Measurements from ENCODE around the gene NTF3.

The NTF3 gene

GRCh38 chr12:5433081-5433844 lies 1.4 kb downstream of the NTF3 start:
- DNase-seq: no peak

DNA sequence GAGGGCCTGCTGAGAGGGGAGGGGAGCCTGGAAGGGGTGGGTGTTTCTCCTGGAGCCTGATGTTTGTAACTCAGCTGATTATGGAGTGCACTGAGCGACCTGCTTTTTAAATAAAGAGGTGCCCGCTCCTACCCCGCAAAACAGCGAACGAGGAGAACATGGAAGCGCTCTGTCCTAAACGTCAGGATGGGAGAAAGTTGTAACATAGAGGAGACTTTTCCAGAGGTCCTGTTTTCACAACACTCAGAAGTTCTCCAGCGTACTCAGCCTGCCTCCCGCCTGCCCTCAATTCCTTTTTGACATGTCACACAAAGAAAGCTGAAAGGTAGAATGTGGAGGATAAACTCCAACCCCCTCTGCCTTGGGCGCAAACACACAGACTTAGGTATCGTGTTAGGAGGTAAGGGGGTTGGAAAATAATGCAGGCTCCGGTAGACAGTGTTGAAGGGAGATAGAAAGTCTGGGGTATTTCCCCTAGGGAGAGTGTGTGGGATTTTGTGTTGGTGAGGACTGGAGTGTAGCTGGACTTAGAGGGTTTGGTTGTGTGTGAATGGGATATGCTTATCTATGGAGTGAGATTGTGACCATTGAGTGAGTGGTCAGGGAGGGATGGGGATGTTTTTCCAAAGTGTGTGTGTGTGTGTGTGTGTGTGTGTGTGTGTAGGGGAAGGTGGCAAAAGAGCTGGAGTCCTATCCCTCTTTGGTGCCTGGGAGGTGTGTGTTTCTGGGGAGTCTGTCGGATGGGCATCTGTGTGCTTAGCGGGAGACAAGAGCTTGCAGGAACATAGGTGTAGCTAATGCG lies 2.1 kb downstream of the NTF3 start:
- DNase-seq: no peak

DNA sequence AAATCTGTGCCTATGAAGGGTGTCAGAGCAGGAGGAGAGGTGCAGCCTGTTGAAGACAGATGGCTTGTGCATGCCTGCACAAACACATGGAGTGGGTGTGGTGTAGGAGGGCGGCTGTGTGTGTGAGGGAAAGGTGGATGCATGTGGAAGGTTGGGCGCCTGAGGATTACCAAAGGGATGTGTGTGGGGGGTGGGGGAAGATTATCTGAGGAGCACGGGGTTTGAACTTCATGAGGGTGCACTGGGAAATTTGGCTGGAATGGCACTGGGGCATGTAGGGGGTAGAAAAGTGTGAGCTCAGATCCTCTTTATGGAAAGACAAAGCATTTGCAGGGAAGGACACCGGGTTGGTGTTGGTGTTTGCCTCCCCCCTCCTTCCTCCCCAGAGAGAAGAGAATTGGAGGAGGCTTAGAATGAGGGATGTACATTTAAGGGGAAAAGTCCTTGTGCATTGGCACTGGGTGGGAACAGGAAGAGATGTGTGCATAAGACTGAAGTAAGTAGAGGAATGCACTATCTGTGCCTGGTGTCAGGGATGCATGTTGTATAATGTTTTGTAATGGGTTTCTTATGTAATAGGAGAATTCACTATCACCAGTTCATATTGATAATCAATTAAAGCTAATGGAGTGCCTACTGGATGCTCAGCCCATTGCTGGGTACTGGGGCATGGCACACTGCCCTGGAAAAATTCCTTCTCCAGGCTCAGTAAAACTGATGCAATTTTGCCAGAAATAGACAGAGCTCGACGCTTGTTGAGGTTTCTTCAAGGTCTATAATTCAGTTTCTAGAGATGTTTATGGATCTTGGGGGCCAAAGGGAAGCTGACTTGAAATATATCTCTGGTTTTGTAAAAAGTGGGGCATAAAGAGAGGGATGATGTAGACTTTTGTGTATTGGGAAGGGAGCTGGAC lies 3.0 kb downstream of the NTF3 start:
- no peak for DNase-seq

DNA sequence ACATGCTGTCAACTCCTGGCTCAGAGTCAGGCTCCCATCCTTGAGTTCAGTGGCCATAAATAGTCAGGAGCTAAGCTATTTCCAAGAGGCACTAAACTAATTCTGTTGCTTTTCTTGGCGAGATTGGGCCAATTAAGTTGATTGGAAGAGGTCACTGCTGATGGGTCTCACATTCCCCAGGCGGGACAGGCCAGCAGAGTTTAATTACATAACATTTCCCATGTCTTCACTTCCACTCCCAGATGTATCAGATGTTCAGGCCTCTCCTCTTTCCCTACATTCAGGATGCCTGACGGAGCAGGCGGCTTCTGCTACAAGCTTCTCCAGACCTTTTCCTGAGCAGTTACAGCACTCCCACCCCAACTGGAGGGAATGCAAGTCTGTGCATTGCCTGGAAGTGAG lies 5.3 kb downstream of the NTF3 start:
- DNase-seq: no peak

GRCh38 chr12:5437589-5437988 lies 5.7 kb downstream of the NTF3 start:
- DNase-seq: no peak

DNA sequence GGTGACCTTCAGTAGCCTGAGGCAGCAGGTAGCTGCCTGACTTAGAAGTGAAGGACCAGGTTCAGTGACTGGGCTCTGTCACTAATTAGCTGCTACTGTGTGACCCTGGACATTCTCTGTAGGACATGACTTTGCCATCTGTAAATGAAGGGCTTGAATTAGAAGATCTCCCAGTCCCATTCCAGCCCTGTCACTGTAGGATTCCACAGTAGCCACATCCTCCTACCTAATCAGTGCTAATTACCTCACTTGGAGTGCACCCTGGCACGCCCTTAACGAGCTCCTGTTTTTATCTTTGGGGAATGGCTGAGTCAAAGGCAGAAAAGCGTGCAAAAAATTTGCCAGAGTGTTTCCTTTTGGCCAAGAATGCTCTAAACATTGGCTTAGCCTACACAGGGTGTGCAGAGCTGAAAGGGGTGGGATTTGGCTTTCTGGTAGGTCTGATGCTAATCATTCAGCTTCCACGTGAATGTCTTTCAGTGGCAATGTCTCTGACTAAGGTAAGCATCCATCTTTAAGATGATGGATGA lies 6.8 kb downstream of the NTF3 start:
- no peak for DNase-seq

- no peak for DNase-seq
Observed at GRCh38 chr12:5439371-5439771, 7.5 kb downstream of the NTF3 start.

GRCh38 chr12:5439788-5440300 lies 7.9 kb downstream of the NTF3 start:
- DNase-seq: no peak

DNA sequence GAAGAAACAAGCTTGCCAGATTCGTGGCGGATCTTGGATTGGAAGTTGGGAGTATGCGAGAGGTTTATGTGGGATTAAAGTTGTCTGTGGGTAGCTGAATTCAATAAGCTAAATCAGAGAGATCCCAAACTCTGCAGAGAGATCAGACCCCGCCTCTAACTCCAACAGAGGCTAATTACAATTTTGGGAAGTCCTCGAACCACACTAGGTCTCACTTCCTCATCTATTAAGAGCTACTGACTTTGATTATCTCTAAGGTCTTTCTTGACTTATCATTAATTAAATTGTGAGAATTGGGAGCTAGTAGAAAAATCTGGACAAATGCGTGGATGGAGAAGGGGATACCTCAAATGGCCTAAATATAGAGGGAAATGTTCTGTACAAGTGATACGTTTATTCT lies 9.1 kb downstream of the NTF3 start:
- DNase-seq: no peak

GRCh38 chr12:5441497-5442236 lies 9.8 kb downstream of the NTF3 start:
- DNase-seq: no peak

DNA sequence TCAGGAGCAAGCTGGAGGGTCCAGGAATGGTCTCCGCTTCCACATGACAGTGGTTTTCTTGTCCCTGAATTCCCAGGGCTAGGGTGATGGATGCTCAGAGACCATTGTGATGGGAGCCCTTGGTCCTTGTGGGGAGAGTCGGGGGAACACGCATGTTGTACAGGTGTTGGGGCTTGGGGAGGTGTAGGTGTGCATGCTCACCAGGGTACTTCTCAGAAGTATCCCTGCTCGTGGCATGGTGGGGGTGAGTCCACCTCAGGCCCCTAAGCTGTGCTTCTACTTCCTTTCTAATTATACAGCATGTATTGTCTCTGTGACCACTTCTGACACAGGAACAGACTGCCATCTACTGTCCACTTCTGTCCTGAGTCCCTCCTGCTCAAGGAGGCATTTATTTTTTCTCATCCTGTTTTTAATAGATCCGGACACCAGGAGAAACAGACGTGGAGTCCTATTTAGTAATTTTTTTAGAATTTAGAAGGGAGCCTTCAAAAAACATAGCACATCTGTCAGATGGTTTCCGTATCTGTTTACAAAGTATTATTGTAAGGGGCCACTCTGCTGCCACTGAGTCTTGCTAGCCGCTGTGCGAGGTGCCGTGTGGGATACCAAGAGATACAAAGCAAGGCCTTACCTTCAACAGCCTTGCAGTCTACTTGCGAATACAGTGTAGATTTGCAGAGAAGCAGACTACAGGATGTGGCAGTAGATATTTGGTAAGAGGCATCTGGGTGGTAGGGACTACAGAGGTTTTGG lies 10.5 kb downstream of the NTF3 start:
- DNase-seq: no peak

GRCh38 chr12:5444520-5444919 lies 12.6 kb downstream of the NTF3 start:
- no peak for DNase-seq

DNA sequence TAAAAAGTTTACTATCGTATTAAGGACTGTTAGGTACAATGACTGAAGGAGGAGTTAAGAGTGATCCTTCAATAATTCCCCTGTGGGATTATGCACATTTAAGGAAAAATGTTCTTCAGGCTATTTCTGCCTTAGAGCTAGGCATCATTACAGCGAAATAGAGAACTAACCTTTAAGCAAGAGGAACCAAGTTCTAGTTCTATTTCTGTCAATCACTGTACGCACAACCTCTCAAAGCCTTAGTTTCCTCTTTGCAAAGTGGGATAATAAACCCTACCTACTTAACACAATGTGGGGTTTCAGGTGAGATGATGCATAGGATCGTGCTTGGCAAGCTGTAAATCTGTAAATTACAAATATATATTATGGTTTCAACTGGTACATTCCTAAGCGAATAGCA lies 15.4 kb downstream of the NTF3 start:
- DNase-seq: no peak

- no peak for DNase-seq
Observed at GRCh38 chr12:5451251-5451650, 19.3 kb downstream of the NTF3 start.

DNA sequence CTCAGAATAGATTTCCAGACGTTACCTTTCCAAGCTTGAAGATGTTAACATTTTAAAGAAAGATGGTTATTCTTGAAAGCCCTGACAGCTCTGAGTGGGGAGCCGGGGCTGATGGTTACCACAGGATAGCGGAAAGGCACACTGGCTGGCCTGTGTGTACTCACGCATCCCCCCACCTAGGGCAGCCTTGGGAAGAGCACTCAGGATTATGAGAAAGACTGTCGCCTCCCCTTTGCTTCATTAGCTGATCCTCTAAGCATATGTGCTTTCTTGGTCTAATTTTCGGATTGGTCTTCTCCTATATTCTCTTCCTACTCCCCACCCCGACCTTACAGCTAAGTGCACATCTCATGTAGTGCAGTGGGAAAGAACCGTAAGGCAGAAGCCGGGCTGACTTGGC lies 20.7 kb downstream of the NTF3 start:
- no peak for DNase-seq

- DNase-seq: no peak
Observed at GRCh38 chr12:5453466-5453865, 21.6 kb downstream of the NTF3 start.

GRCh38 chr12:5455045-5455444 lies 23.1 kb downstream of the NTF3 start:
- no peak for DNase-seq

- DNase-seq: no peak
Observed at GRCh38 chr12:5456030-5456429, 24.1 kb downstream of the NTF3 start.

GRCh38 chr12:5456906-5457305 lies 25.0 kb downstream of the NTF3 start:
- DNase-seq: no peak

- DNase-seq: no peak
Observed at GRCh38 chr12:5458229-5459050, 26.5 kb downstream of the NTF3 start.

All from Kasumi-1 (cell line).